ENCODE results near the gene NPR3.

The NPR3 gene, protein sequence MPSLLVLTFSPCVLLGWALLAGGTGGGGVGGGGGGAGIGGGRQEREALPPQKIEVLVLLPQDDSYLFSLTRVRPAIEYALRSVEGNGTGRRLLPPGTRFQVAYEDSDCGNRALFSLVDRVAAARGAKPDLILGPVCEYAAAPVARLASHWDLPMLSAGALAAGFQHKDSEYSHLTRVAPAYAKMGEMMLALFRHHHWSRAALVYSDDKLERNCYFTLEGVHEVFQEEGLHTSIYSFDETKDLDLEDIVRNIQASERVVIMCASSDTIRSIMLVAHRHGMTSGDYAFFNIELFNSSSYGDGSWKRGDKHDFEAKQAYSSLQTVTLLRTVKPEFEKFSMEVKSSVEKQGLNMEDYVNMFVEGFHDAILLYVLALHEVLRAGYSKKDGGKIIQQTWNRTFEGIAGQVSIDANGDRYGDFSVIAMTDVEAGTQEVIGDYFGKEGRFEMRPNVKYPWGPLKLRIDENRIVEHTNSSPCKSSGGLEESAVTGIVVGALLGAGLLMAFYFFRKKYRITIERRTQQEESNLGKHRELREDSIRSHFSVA

DNA sequence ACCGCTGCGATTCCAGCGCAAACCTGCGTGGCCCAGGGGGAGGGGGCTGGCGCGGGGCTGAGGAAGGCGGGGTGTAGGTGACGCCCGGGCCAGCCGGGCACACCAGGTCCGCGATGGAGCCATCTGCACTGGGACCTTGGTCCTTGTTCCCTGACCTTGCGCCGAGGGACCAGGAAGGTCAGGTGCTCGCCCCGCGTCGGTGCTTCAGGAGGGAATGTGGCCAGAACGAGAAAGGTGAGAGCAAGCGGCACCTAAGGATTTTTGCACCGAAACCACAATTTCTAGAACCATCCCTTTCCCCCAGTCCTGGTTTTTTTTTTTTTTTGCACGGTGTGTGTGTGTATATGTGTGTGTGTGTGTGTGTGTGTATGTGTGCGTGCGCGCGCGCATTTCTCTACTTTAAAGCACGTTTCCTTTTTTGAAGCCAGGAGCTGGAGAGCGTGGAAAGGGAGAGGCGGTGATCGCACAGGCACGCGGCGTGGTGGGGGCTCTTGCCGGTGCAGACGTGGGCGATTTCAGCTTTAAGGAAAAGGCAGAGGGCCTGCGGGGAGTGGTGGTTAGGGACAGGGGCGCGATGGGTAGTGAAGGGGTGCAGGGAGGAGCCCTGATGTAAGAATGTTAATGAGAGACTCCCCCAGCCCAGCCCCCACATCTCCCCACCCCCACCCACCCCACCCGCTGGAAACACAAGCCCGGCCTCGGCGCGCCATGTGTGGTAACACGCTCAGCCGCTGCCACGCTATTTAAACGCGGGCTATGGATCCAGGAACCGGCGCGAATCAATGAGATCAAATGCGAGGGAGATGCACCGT, at the start of gene NPR3:
TSS of gene NPR3 (plus strand) at position 772 of the 812 bp plus-strand sequence. CDS start 456 bp downstream, outside the sequence.
- DNase-seq, result no peak

DNA sequence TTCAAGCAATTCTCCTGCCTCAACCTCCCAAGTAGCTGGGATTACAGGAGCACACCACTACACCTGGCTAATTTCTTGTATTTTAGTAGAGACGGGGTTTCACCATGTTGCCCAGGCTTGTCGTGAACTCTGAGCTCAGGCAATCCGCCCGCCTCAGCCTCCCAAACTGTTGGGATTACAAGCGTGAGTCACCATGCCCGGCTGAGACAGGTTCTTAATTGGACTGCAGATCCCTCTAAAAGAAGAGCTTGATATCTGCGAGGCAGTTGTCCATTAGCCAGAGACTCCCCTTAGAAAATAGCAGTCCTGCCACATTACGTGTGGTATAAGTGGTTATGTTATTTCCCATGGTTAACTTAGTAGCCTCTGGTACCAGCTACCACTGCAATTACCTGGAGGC, 46.6 kb upstream of the NPR3 start:
- DNase-seq, result no peak

DNA sequence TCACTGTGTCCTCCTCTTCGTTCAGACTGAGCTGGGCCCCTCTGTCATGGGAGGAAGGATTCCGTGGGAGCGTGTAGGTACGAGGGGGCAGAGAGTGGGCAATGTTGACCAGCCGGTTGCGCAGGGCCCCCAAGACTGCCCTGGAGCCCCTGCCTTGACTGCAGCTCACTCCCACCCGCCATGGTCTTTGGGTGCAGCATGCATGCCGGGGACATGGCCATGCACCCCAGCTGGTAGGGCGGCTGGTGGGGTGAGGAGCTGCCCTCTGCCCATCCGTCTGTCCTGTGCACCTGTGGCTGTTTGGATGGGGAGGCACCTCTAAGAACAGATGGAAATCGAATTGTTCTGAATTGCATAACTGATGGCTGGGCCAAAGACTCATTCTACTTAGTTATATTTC, 42.6 kb upstream of the NPR3 start:
- DNase-seq, result no peak

DNA sequence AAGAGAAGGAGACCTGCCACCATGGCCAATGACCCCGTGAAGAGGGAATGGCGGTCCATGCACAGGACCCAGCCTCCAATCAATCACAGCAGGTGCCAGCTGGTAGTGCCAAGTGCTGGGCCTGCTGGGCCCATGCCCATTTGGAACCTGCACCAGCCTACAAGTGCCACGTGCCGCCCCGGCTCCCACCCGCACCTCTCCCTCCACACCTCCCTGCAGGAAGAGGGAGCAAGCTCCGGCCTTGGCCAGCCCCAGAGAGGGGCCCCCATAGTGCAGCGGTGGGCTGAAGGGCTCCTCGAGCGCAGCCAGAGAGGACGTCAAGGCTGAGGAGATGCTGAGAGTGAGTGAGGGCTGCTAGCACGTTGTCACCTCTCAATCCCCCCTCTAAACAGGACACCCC, 37.8 kb upstream of the NPR3 start:
- DNase-seq, result no peak

DNA sequence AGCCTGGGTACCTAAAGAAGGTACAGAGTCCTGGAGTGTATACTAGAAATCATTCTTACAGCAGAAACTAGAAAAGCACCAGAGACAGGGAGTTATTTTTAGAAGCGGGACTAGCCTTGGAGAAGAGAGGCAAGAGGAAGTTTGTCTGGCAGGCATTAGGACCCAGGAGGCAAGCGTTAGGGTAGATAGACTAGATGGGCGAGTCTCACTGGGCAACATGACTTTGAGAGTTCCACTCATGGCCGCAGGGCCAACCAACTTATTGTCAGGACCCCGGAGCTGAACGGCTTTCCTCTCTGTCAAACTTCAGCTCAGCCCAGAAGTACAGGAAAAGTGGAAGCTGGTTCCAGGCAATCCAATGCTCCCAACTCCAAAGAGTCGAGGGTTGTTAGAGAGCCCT, 34.1 kb upstream of the NPR3 start:
- DNase-seq, result no peak

DNA sequence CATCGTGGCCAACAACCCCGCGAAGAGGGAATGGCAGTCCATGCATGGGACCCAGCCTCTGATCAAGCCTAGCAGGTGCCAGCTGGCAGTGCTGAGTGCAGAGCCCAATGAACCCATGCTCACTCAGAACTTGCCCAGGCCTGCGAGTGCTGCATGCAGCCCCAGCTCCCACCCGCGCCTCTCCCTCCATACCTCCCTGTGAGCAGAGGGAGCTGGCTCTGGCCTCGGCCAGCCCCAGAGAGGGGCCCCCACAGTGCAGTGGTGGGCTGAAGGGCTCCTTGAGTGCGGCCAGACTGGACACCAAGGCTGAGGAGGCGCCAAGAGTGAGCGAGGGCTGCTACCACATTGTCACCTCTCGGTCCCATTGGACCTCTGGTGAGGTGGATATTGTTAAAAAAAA, 32.6 kb upstream of the NPR3 start:
- DNase-seq, result no peak

DNA sequence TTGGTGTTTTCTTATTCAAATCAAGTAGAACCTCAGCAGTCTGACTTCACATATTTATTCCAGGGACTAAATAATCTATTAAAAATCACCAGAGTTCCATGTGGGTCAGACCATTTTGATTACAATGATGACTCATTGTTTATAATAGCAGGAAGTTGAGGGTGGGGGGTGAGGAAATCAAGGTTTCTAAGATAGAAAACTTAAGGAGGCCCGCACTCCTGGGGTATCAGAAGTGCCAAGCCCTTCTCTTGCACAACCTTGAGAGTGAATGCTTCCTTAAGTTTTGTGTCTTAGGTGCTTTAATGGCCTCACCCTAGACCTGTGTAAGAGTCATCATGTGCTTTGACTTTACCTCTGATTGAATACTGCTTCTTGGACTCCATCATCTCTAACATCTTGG, 31.9 kb upstream of the NPR3 start:
- no peak for DNase-seq

DNA sequence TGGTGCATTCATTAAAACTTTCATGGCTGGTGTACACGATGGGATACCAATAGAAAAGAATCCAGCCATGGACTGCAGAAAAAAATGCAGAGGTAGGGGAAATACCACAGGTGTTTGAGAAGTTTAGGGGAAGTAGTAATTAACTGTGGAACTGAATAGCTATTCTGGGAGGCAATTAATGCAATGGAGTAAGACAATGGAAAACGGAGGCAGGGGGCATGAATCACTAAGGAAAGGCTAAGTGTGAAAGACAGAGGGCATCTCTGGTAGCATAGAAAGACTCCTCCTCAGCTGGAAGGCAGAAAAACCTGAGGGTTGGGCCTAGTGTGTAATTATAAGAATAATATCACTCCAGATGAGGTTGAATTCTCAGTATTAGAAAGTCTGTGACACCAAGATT, 30.9 kb upstream of the NPR3 start:
- DNase-seq, result no peak

DNA sequence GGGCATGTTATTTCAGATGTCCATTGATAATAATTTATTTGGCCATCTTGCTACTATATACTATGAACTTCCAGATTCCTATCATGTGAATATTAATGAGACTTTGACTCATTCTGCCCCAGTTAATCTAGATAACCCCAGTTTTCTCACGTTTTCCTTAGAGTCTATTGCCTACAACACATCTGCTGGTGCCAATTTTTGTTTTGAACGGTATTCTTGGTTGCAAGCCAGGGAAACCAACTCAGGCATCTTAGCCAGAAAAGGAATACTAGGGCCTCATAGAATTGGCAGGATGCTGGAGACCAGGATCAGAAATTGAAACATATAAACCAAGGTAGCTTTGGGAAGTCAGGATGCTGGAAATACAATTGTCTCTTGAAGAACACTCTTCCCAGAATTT, 28.0 kb upstream of the NPR3 start:
- no peak for DNase-seq

DNA sequence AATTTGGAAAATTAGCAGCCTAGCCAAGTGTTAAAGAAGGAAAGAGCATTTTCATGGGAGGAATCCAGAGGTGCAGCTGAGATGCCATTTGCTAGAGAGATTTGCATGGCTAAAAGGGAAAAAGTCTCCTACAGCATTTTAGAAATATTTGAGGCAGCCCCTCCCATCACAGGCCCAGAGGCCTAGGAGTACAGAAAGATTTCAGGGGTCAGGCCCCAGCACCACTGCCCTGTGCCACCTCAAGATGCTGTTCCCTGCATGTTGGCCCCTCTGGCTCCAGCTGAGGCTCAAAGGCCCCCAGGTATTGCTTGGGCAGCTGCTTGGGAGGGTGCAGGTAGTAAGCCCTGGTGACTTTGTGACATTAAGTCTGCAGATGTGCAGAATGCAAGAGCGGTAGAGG, 26.9 kb upstream of the NPR3 start:
- no peak for DNase-seq

DNA sequence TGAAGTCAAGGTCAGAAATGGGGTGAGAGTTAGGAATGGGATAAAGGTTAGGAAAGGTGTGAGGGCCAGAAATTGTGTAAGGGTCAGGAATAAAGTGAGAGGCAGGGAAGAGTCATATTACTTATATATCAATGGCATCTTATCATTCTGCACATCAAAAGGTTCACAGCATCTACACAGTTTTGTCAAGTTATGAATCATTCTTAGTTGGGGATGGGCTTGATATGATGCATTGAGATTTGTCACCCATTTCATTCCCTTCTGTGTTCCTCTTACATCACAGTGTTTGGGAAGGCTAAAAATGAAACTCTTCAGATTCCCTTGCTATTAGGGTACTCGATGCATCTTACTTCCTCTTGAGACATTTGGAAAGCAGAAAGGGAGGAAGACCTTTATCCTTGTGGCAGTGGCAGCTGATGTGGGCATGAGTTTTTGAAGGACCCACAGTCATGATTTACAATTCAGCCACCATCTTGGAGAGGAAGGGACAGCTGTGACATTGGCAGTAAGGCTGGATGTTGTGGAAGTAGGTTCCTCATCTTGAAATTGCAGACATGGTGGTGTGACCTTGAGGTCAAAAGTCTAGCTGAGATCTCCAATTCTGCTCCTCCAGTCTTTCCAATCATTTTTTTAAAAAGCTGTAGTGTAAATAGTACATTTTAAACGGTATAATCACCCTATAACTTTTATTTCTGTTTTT, 24.2 kb upstream of the NPR3 start:
- DNase-seq, result no peak

DNA sequence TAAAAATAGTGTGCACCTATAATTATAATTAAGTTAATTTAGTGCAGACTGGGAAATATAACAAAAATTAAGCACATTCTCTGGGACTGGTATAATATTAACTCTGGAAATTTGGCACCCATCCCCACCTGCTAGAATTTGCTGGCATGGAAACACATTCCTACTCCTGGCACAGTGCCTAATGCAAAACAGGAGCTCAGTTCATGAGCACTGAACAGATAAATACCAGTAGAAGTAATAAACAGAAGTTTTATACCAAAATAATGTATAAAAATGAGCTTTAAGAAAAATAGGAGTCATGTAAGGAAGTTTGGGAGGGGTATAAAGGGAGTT, 23.7 kb upstream of the NPR3 start:
- DNase-seq, result no peak

DNA sequence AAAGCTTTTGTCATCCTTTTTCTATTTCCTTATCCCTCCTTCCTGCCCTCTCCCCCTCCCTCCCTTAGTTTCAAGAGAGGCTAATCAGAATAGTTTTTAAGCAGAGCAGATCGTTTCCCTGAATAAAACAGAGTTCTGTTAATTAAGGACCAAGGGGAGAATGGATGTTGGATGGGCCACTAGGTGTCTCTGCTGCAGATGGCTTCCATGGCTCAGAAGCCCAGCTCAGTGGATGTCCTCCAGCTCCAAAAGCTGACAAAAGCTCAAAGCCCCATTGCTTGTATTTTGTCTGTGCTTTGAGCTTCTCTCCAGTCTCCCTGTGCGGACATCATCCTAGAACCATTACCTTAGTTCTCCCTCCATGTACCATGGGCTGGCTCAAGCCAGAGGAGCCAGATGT, 21.0 kb upstream of the NPR3 start:
- DNase-seq, result no peak

DNA sequence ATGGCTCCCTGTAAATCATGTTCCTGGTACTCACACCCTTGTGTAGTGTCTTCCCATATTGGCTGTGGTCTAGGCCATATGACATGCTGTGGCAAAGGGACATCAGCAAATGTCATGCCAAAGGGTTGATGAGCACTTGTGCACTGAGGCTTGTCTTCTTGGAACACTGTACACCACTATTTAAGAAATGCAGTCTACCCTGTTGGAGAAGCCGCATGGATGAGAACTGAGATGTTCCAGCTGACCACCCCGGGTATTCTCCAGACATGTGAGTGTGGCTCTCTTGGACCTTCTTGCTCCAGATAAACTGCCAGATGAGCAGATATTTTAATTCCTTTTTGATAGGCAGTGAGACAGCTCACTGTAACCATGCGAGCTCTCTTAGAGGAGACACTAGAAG, 20.5 kb upstream of the NPR3 start:
- DNase-seq, result no peak

DNA sequence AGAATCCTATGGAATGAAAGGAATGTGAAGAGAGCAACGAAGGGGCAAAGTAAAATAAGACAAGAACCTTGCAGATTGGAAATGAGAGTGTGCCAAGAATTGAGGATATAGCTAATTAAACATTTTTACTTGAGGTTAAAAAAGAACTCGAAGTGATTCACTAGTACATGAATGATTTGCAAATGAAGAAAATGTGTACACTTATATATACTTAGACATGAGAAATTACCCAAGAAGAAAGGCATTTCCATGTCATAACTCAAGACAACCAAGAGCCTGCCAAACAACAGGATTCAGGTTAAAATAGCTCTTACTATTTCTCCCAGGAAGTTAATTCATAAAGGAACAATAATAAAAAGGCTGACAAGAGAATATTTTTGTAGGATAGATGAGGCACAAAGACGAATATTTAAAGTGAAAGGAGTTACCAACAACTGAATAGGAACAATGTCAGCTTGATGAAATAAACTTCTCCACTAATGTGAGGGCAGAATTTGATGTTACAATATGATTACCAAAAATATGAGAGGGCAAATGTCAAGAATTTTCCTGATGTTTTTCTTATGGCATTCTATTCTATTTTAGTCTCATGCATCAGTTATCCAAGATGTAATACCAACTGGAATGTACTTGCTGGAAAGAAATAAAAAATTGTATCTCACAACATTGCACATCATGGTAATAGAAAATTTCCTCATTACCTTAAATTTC, 18.9 kb upstream of the NPR3 start:
- no peak for DNase-seq

DNA sequence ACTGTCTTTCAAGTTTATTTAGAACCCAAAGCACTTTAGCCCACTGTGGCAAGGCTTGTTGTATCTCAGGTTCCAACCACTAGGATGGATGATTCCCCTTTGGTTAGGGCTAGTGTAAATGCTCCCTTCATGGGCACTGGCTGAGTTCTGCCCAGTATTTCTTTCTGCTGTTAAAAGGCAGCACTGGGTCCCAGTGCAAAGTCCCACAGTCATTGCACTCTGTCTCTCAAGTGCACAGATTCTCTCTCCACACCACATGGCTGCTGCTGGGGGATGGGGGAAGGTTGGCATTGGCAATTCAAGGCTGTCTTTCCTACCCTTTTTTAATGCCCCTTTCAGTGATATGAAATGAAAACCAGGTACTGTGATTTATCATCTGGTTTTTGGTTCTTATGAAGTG, 7.2 kb upstream of the NPR3 start:
- DNase-seq, result no peak

DNA sequence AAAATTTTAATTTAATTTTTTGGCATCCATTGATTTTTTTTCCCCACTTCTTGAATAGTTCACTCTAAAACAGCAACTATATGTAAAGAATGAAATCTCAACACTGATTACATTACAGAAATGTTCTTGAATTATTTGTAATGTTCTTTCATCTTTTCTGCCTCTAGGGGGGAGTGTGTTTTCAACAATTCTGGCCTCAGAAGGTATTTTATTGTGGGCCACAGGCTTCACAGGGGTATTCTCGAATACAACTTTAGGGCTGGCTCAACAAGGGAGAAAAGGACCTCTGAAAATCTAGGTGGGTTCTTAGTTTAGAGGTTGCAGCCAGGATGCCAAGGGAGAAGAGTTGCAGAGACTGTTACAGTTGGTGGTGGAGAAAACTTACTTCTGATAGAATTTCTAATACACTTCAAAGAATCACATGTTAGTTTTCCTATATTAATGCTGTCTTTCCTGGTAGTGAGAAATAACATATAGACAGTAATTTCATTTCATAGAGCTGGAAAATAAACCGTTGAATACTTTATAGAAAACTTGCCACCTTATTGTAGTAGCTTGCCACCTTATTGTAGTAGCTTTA, 3.6 kb upstream of the NPR3 start:
- no peak for DNase-seq

DNA sequence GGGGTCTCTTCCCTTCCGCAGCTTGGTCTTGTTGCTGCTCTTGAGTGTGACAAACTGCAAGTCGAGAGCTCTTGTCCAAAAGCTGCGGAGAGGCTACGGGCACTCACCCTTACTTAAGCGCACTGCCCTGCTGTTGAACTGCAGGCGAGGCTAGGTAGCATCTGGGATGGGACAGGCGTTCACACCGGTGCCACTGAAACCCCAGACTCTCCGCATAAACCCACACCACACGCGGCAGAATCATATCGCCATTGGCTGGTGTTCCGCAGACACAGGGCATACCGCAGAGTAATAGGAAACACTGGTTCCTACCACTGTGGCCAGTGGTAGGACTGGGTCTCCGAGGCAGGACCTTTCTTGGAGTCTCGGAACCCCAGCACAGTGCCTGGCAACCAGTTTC, 2.2 kb upstream of the NPR3 start:
- DNase-seq, result no peak

DNA sequence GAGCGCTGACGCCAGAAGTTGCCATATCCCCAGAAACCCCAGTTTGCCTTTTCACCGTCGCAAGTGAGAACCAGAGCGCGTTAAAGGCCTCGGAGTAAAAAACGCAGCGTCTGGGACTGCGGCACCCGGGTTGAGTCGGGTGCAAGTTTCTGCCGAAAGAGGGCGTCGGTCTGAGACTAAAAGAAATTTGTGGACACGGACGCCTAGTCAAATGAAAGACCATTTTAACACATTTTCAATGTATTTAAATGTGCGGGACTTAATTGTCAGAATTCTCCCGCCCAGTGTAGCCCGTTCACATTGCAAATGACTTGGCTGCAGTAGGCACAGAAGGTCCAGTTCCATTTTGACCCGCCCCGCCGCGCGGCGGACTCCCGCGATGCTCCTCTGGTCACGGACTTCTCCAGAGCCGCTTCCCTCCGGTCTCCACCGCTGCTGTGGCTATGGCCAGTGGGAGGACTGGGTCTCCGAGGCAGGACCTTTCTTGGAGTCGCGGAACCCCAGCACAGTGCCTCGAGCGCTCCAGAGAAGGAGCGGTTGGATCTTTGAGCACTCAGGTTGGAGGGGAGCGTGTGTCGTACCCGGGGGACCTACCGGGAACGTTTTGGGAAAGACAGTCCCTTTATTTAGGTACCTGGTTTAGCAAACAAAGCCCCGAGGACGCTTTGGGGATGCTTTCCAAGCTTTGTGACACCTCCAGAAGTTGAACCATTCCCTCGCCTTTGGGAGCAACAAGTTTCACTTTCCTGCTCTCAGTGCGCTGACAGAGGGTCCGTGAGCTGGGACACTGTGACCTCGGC, 1.2 kb upstream of the NPR3 start:
- DNase-seq, result peak in 2 of 4 experiments; percentile 3 to 22

DNA sequence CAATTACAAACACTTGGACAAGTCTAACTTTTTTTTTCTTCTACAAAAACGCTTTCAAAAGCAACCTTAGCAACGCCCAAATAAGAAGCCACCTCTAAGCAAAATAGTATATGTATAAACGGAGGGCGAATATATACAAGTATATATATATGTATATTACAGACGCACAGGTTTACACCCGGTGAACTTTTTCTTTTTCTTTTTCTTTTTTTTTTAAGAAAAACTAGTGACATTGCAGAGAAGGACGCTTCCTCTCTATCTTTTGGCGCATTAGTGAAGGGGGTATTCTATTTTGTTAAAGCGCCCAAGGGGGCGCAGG, 200 bp downstream of the NPR3 start:
- DNase-seq, result no peak

DNA sequence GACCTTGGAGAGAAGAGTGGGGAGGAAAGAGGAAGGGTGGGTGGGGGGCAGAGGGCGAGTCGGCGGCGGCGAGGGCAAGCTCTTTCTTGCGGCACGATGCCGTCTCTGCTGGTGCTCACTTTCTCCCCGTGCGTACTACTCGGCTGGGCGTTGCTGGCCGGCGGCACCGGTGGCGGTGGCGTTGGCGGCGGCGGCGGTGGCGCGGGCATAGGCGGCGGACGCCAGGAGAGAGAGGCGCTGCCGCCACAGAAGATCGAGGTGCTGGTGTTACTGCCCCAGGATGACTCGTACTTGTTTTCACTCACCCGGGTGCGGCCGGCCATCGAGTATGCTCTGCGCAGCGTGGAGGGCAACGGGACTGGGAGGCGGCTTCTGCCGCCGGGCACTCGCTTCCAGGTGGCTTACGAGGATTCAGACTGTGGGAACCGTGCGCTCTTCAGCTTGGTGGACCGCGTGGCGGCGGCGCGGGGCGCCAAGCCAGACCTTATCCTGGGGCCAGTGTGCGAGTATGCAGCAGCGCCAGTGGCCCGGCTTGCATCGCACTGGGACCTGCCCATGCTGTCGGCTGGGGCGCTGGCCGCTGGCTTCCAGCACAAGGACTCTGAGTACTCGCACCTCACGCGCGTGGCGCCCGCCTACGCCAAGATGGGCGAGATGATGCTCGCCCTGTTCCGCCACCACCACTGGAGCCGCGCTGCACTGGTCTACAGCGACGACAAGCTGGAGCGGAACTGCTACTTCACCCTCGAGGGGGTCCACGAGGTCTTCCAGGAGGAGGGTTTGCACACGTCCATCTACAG, 760 bp downstream of the NPR3 start:
- DNase-seq, result no peak

All from activated naive CD4-positive, alpha-beta T cell (primary cell).